GM19372 (cell line): ENCODE results near the gene BMPR2.
"Not testable (repeated sequence)": the region's sequence is repeated elsewhere in the genome, so short reads cannot be mapped to it uniquely, and the experiment has no call there.

Source experiments
- ATAC-seq: cut with Tn5 transposase; IDR thresholded peaks from one replicate; pipeline ENCODE4 v1.9.1; 2021; ENCODE audit warnings: mild to moderate bottlenecking, low read depth, moderate library complexity; ENCODE audit not compliant: unreplicated experiment

The BMPR2 gene

GRCh38 chr2:202375609-202376408 lies at the start of gene BMPR2:
Gene BMPR2 (plus strand): TSS chr2:202376327. CDS start chr2:202377475, 1,148 bp downstream.
- peak; percentile 72 for ATAC-seq

- no peak for ATAC-seq
Measured at GRCh38 chr2:202327858-202328257, 48.3 kb upstream of the BMPR2 start.

- ATAC-seq, result no peak
Measured at GRCh38 chr2:202335791-202336467, 40.2 kb upstream of the BMPR2 start.

GRCh38 chr2:202337151-202337550 lies 39.0 kb upstream of the BMPR2 start:
- no peak for ATAC-seq

- ATAC-seq, result no peak
Measured at GRCh38 chr2:202337706-202338346, 38.3 kb upstream of the BMPR2 start.

- no peak for ATAC-seq
Measured at GRCh38 chr2:202339071-202339870, 36.9 kb upstream of the BMPR2 start.

- ATAC-seq, result no peak
Measured at GRCh38 chr2:202344178-202344577, 31.9 kb upstream of the BMPR2 start.

GRCh38 chr2:202346180-202346579 lies 29.9 kb upstream of the BMPR2 start:
- ATAC-seq, result no peak

GRCh38 chr2:202353430-202353829 lies 22.7 kb upstream of the BMPR2 start:
- ATAC-seq, result no peak

- no peak for ATAC-seq
Measured at GRCh38 chr2:202355993-202356505, 20.1 kb upstream of the BMPR2 start.

GRCh38 chr2:202358924-202359323 lies 17.2 kb upstream of the BMPR2 start:
- not testable (repeated sequence) for ATAC-seq

- no peak for ATAC-seq
Measured at GRCh38 chr2:202360646-202361045, 15.5 kb upstream of the BMPR2 start.

- no peak for ATAC-seq
Measured at GRCh38 chr2:202361108-202361507, 15.0 kb upstream of the BMPR2 start.

- no peak for ATAC-seq
Measured at GRCh38 chr2:202373490-202373889, 2.6 kb upstream of the BMPR2 start.

GRCh38 chr2:202374383-202374782 lies 1.7 kb upstream of the BMPR2 start:
- ATAC-seq, result not testable (repeated sequence)

GRCh38 chr2:202375033-202375608 lies 1.0 kb upstream of the BMPR2 start:
- no peak for ATAC-seq

GRCh38 chr2:202376460-202377206 lies 506 bp downstream of the BMPR2 start:
- ATAC-seq, result peak; percentile 20

GRCh38 chr2:202377207-202377761 lies 1.2 kb downstream of the BMPR2 start:
- ATAC-seq, result no peak

GRCh38 chr2:202378001-202378400 lies 1.9 kb downstream of the BMPR2 start:
- ATAC-seq, result no peak
